Sigmoid colon (tissue), 4 donors: ENCODE data around the gene TBCB.

Experiments
- CTCF ChIP-seq, 4 experiments: fragments of 450-650 bp in 3 of 4; fragments of 200-600 bp in 1 of 4; IDR thresholded peaks; one replicate each; pipeline ENCODE4 v1.5.1; 2016 to 2019; ENCODE audit warnings: antibody characterized with exemption in 4 of 4, mild to moderate bottlenecking in 3 of 4, moderate library complexity in 2 of 4
- EP300 ChIP-seq, 4 donors: sonication (generic); formaldehyde crosslinking; IDR thresholded peaks; one replicate each; pipeline ENCODE4 v1.6.1; 2017; ENCODE audit warnings: antibody characterized with exemption in 4 of 4
- POLR2A ChIP-seq, 2 donors: fragments of 450-650 bp; IDR thresholded peaks; one replicate each; pipeline ENCODE4 v1.6.1; 2016; ENCODE audit warnings: antibody characterized with exemption in 2 of 2, mild to moderate bottlenecking in 2 of 2, moderate library complexity in 2 of 2
- POLR2AphosphoS5 ChIP-seq, 4 donors: sonication (generic); formaldehyde crosslinking; IDR thresholded peaks; one replicate each; pipeline ENCODE4 v1.6.1; 2017; ENCODE audit warnings: antibody characterized with exemption in 4 of 4

- peak; percentile 67 to 69 for TF ChIP-seq POLR2A (IDR thresholded peaks at IDR 0.05)
- TF ChIP-seq CTCF (IDR thresholded peaks at IDR 0.05) = no peak
- peak in 1 of 4 donors; percentile 25 for TF ChIP-seq EP300 (IDR thresholded peaks at IDR 0.05)
- TF ChIP-seq POLR2AphosphoS5 (IDR thresholded peaks at IDR 0.05) = peak; percentile 89 to 96 (median 94)
These were observed 381 bp upstream of the TBCB start, which contains the start of gene POLR2I for GRCh38 chr19:36114721-36115452.
